IMR-90 (cell line): ENCODE measurements around the gene MUC20. TPM values are rescaled to one million over a fixed set of nuclear protein-coding genes. Genes with fewer than 3 reads are reported as not detected.

Source experiments
- ATAC-seq: fragments of 200-7000 bp; cut with Tn5 transposase; 2 replicates; pipeline ENCODE4 v1.9.1; 2020; ENCODE audit warnings: low read depth, mild to moderate bottlenecking, moderate library complexity
- BruUV-seq: library from RNA; stranded (reverse); fragments of 400-500 nt; replicated peaks from 2 replicates; lab custom pipeline; 2021; lab: Mats Ljungman, UMichigan
- CTCF ChIA-PET: fragments of 300-600 bp; formaldehyde crosslinking; extraction: SDS; loops from one replicate; lab custom pipeline; 2021; ENCODE audit warnings: antibody characterized with exemption; lab: Yijun Ruan, JAX
- POLR2A ChIA-PET: fragments of 300-600 bp; sonication (Branson Sonifier 250); formaldehyde crosslinking; loops from one replicate; lab custom pipeline; 2022; ENCODE audit warnings: antibody characterized with exemption; ENCODE audit not compliant: unreplicated experiment; lab: Charles Lee
- DNase-seq: peaks from one replicate; pipeline ENCODE4 v3.0.0; 2013
- H2AFZ ChIP-seq: replicated peaks from 2 replicates; pipeline ENCODE3; 2013; ENCODE audit warnings: low read length, mild to moderate bottlenecking; ENCODE audit not compliant: poor library complexity
- H2AK5ac ChIP-seq: 2 replicates; pipeline ENCODE4 v1.6.1; 2013; ENCODE audit warnings: low read depth, low read length, inconsistent platforms
- H2AK9ac ChIP-seq: replicated peaks from 2 replicates; pipeline ENCODE3; 2013; ENCODE audit warnings: mild to moderate bottlenecking, low read depth, low read length, moderate library complexity; ENCODE audit not compliant: poor library complexity
- H2BK120ac ChIP-seq: 2 replicates; pipeline ENCODE4 v1.6.1; 2013; ENCODE audit warnings: low read depth, low read length, inconsistent platforms
- H2BK15ac ChIP-seq: 3 replicates; pipeline ENCODE4 v1.6.1; 2013; ENCODE audit warnings: low read depth, low read length, inconsistent platforms
- H2BK20ac ChIP-seq: 2 replicates; pipeline ENCODE4 v1.6.1; 2013; ENCODE audit warnings: low read depth, mild to moderate bottlenecking, inconsistent platforms, low read length, moderate library complexity
- H2BK5ac ChIP-seq: 2 replicates; pipeline ENCODE4 v1.6.1; 2013; ENCODE audit warnings: mild to moderate bottlenecking, low read depth, low read length, inconsistent platforms; ENCODE audit not compliant: poor library complexity, severe bottlenecking
- H3K14ac ChIP-seq: replicated peaks from 2 replicates; pipeline ENCODE4 v1.6.1; 2013; ENCODE audit warnings: low read depth, low read length, inconsistent platforms
- H3K18ac ChIP-seq: 2 replicates; pipeline ENCODE4 v1.6.1; 2013; ENCODE audit warnings: low read depth, low read length, control low read depth
- H3K23ac ChIP-seq: 2 replicates; pipeline ENCODE4 v1.6.1; 2013; ENCODE audit warnings: low read depth, low read length, inconsistent platforms
- H3K27ac ChIP-seq: 2 replicates; pipeline ENCODE4 v1.5.1; 2013; ENCODE audit warnings: mild to moderate bottlenecking, control low read depth, low read length; ENCODE audit not compliant: insufficient read depth
- H3K27me3 ChIP-seq: 2 replicates; pipeline ENCODE4 v1.6.1; 2013; ENCODE audit warnings: low read length; ENCODE audit not compliant: control insufficient read depth, insufficient read depth
- H3K36me3 ChIP-seq: 2 replicates; pipeline ENCODE4 v1.6.1; 2013; ENCODE audit warnings: low read length, mixed read lengths; ENCODE audit not compliant: control insufficient read depth, insufficient read depth
- H3K4ac ChIP-seq: 2 replicates; pipeline ENCODE4 v1.6.1; 2013; ENCODE audit warnings: low read depth, low read length, inconsistent platforms
- H3K4me1 ChIP-seq: 2 replicates; pipeline ENCODE4 v1.6.1; 2013; ENCODE audit warnings: low read length, mixed read lengths; ENCODE audit not compliant: control insufficient read depth, insufficient read depth
- H3K4me2 ChIP-seq: 2 replicates; pipeline ENCODE4 v1.6.1; 2013; ENCODE audit warnings: low read depth, mild to moderate bottlenecking, control low read depth, low read length, moderate library complexity
- H3K4me3 ChIP-seq: 2 replicates; pipeline ENCODE4 v1.5.1; 2013; ENCODE audit warnings: low read depth, mild to moderate bottlenecking, control low read depth, low read length, moderate library complexity; ENCODE audit not compliant: insufficient read depth
- H3K56ac ChIP-seq: 2 replicates; pipeline ENCODE4 v1.6.1; 2013; ENCODE audit warnings: low read length, inconsistent platforms; ENCODE audit not compliant: insufficient read depth; ENCODE audit errors: extremely low read depth
- H3K79me1 ChIP-seq, 2 experiments: 2 replicates each; pipeline ENCODE4 v1.6.1; 2013; ENCODE audit warnings: low read length in 2 of 2, inconsistent platforms in 1 of 2, low read depth in 1 of 2
- H3K9ac ChIP-seq: 2 replicates; pipeline ENCODE4 v1.6.1; 2013; ENCODE audit warnings: low read depth, low read length, control low read depth
- H3K9me1 ChIP-seq: 2 replicates; pipeline ENCODE4 v1.6.1; 2013; ENCODE audit warnings: low read length, inconsistent platforms; ENCODE audit not compliant: insufficient read depth
- H3K9me3 ChIP-seq: 2 replicates; pipeline ENCODE4 v1.6.1; 2013; ENCODE audit warnings: low read length; ENCODE audit not compliant: control insufficient read depth, insufficient read depth
- H4K20me1 ChIP-seq: 2 replicates; pipeline ENCODE4 v1.6.1; 2013; ENCODE audit warnings: low read length, inconsistent platforms; ENCODE audit not compliant: insufficient read depth
- H4K5ac ChIP-seq: 2 replicates; pipeline ENCODE4 v1.6.1; 2013; ENCODE audit warnings: mild to moderate bottlenecking, low read depth, low read length, control low read depth
- H4K8ac ChIP-seq, 2 experiments: 2 replicates each; pipeline ENCODE4 v1.6.1; 2013; ENCODE audit warnings: low read depth in 2 of 2, low read length in 2 of 2, control low read depth in 1 of 2, inconsistent platforms in 1 of 2
- H4K91ac ChIP-seq: 2 replicates; pipeline ENCODE4 v1.6.1; 2013; ENCODE audit warnings: low read depth, low read length, inconsistent platforms; ENCODE audit not compliant: insufficient read depth
- FOS ChIP-seq: fragments of 150-350 bp; IDR thresholded peaks from 2 replicates; pipeline ENCODE4 v1.6.1; 2016; ENCODE audit warnings: low read depth, low read length
- MAZ ChIP-seq: IDR thresholded peaks from 2 replicates; pipeline ENCODE4 v1.6.1; 2012; ENCODE audit warnings: low read depth, mild to moderate bottlenecking, low read length, improper control_type of control experiment, moderate library complexity, borderline replicate concordance
- MXI1 ChIP-seq: IDR thresholded peaks from 2 replicates; pipeline ENCODE4 v1.6.1; 2012; ENCODE audit warnings: low read depth, mild to moderate bottlenecking, low read length, moderate library complexity, borderline replicate concordance
- NFE2L2 ChIP-seq: fragments of 150-350 bp; IDR thresholded peaks from 2 replicates; pipeline ENCODE4 v1.6.1; 2016; ENCODE audit warnings: low read depth, mild to moderate bottlenecking, low read length
- POLR2A ChIP-seq: IDR thresholded peaks from 2 replicates; pipeline ENCODE4 v1.6.1; 2012; ENCODE audit warnings: mild to moderate bottlenecking, low read depth, low read length
- RAD21 ChIP-seq: IDR thresholded peaks from 2 replicates; pipeline ENCODE4 v1.6.1; 2012; ENCODE audit warnings: low read length, improper control_type of control experiment
- WGBS, 2 experiments: methylation state at CpG; one replicate each; pipeline versions ENCODE4 v1.1.5 to v1.1.7; 2013; ENCODE audit warnings: missing lambda C conversion rate in 2 of 2; ENCODE audit not compliant: insufficient read length in 1 of 2; ENCODE audit errors: extremely low coverage in 2 of 2; 5-methylcytosine and 5-hydroxymethylcytosine counted together
- dilution Hi-C: fragments of 300-500 bp; cut with HindIII; formaldehyde crosslinking; loops from one replicate; pipeline ENCODE4 v1.14.3; 2018; ENCODE audit warnings: low sequenced_read_pairs; ENCODE audit not compliant: unreplicated experiment
- in situ Hi-C: fragments of 300-500 bp; cut with MboI; formaldehyde crosslinking; loops from 3 replicates; pipeline ENCODE4 v1.14.3; 2019; ENCODE audit warnings: low sequenced_read_pairs, inconsistent platforms, mixed read lengths
- intact Hi-C: fragments of 100-400 bp; cut with micrococcal nuclease; formaldehyde crosslinking; loops from 2 replicates; pipeline ENCODE4 v1.10.0; 2022
- polyA plus RNA-seq, 3 experiments: library from polyadenylated mRNA; depleted of rRNA; stranded (reverse); fragments of >200 nt; gene quantifications; 2 replicates each; pipeline ENCODE4 v1.2.3, GENCODE V29; 2012; ENCODE audit warnings: low replicate concordance in 1 of 3
- total RNA-seq: library from RNA; depleted of rRNA; stranded (reverse); fragments of >200 nt; gene quantifications from 2 replicates; pipeline ENCODE4 v1.2.3, GENCODE V29; 2012

MUC20 gene
- total and polyA plus RNA-seq, 2 of the 4 experiments (the other 2 are of a cell fraction) = 0.12 TPM; not detected in 1

DNA sequence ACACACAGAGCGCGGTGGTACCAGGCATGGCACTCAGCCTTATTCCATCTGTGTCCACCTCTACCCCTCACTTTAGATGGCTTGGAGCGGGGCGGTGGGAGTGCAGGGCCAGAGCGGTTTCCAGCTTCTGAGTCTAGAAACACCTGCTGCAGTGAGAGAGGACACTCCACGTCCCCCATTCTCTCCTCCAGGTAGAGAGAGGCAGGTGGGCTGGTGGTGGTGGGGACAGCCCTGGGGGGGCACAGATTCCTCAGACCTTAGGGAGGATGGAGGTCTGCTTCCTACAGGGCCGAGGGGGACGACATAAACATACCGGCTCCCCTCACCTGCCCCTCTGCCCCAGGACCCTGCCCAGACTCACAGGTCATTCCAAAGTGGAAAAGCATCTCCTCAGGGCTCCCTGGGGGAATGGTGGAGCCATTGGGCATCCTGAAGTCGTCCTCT, 40.4 kb downstream of the MUC20 start:
- no peak overlapping the region for H2BK15ac ChIP-seq
- ChIA-PET POLR2A (no interaction called here), CTCF (no interaction called here)
- peaks cover 71% of the 10 kb centered on the region for H3K27me3 ChIP-seq
- no peak overlapping the region for H4K5ac ChIP-seq
- no peak overlapping the region for H3K56ac ChIP-seq
- H3K4me2 ChIP-seq = no peak overlapping the region
- H3K27ac ChIP-seq = no peak overlapping the region
- no peaks in the 10 kb centered on the region for H3K79me1 ChIP-seq
- H3K9me1 ChIP-seq = no peaks in the 10 kb centered on the region
- no peak overlapping the region for H3K23ac ChIP-seq
- no peak overlapping the region for H3K14ac ChIP-seq
- ATAC-seq (no peak), DNase-seq (no peak)
- dilution Hi-C loops = no loop called here
- H3K36me3 ChIP-seq = no peaks in the 10 kb centered on the region
- WGBS, 2 experiments = 70% methylated on average over 2 of the region's 10 CpGs; no CpG with 5 or more reads in 1 of the 2 experiments
- no peak overlapping the region for H4K8ac ChIP-seq
- H3K18ac ChIP-seq = no peak overlapping the region
- no peak for TF ChIP-seq FOS
- no peak for TF ChIP-seq MAZ
- TF ChIP-seq RAD21 = no peak
- no peak for TF ChIP-seq MXI1
- no peak for TF ChIP-seq NFE2L2
- no peak for TF ChIP-seq POLR2A
- intact Hi-C loops = no loop called here
- no peaks in the 10 kb centered on the region for H4K20me1 ChIP-seq
- H2AFZ ChIP-seq = no peak overlapping the region
- no peak overlapping the region for H2BK5ac ChIP-seq
- H3K4me3 ChIP-seq = no peak overlapping the region
- H3K9ac ChIP-seq = no peak overlapping the region
- H2BK20ac ChIP-seq = no peak overlapping the region
- in situ Hi-C loops = no loop called here
- no peak overlapping the region for H4K91ac ChIP-seq
- no peak overlapping the region for H2AK5ac ChIP-seq
- H3K4me1 ChIP-seq = no peaks in the 10 kb centered on the region
- no peak overlapping the region for H2AK9ac ChIP-seq
- H3K4ac ChIP-seq = no peak overlapping the region
- BruUV-seq = no TSS peak
- H3K9me3 ChIP-seq = no peaks in the 10 kb centered on the region
- H2BK120ac ChIP-seq = no peak overlapping the region
